ENCODE measurements around the gene BTBD9. TPM values are rescaled to one million over a fixed set of nuclear protein-coding genes. Genes with fewer than 3 reads are reported as not detected.

BTBD9 gene
- total RNA-seq, 1 experiment from 2014 or later = 10.8 TPM

GRCh38 chr6:38531134-38531533, 108.6 kb downstream of the BTBD9 start:
- no peaks in the 10 kb centered on the region for H3K27me3 ChIP-seq (ENCODE audit: insufficient read depth, low read depth)
- no TSS peak for BruUV-seq (replicated peaks)
- H3K9me2 ChIP-seq (ENCODE audit: insufficient read depth) = no peaks in the 10 kb centered on the region
- no peak overlapping the region for H3K27ac ChIP-seq
- intact Hi-C loops (cut with micrococcal nuclease; ENCODE audit: unreplicated experiment) = no loop called here
- no peak overlapping the region for H3K4me2 ChIP-seq
- ChIA-PET CTCF (no interaction called here), POLR2A (ENCODE audit: unreplicated experiment) (no interaction called here)
- no peaks in the 10 kb centered on the region for H3F3A ChIP-seq (ENCODE audit: insufficient read depth, low read depth)
- no peak overlapping the region for H2AFZ ChIP-seq
- H3K36me3 ChIP-seq (ENCODE audit: low read depth) = no peaks in the 10 kb centered on the region
- H3K4me1 ChIP-seq (replicated peaks; ENCODE audit: insufficient read depth) = no peaks in the 10 kb centered on the region
- no peaks in the 10 kb centered on the region for H3K79me2 ChIP-seq (ENCODE audit: low read depth)
- H4K20me1 ChIP-seq (ENCODE audit: insufficient read depth) = no peaks in the 10 kb centered on the region
- no peak overlapping the region for H3K4me3 ChIP-seq
- DNase-seq = no peak
- H3K9me3 ChIP-seq (ENCODE audit: insufficient read depth, low read depth) = no peaks in the 10 kb centered on the region
- no peak for TF ChIP-seq EZH2 (IDR thresholded peaks at IDR 0.05; ENCODE audit: low read depth)
- no peak for TF ChIP-seq CTCF (conservative IDR thresholded peaks at IDR 0.05)

GRCh38 chr6:38528196-38528965, 111.3 kb downstream of the BTBD9 start:
- H3K79me2 ChIP-seq (ENCODE audit: low read depth) = no peaks in the 10 kb centered on the region
- BruUV-seq (replicated peaks) = no TSS peak
- POLR2A ChIA-PET (ENCODE audit: unreplicated experiment) = no interaction called here
- no peak for DNase-seq
- H3K4me3 ChIP-seq = no peak overlapping the region
- intact Hi-C loops (cut with micrococcal nuclease; ENCODE audit: unreplicated experiment) = no loop called here
- no peak overlapping the region for H2AFZ ChIP-seq
- no peaks in the 10 kb centered on the region for H3F3A ChIP-seq (ENCODE audit: insufficient read depth, low read depth)
- H4K20me1 ChIP-seq (ENCODE audit: insufficient read depth) = no peaks in the 10 kb centered on the region
- no peaks in the 10 kb centered on the region for H3K9me2 ChIP-seq (ENCODE audit: insufficient read depth)
- no peaks in the 10 kb centered on the region for H3K4me1 ChIP-seq (replicated peaks; ENCODE audit: insufficient read depth)
- TF ChIP-seq EZH2 (IDR thresholded peaks at IDR 0.05; ENCODE audit: low read depth) (no peak), CTCF (conservative IDR thresholded peaks at IDR 0.05) (no peak)
- CTCF ChIA-PET = no interaction called here
- H3K4me2 ChIP-seq = no peak overlapping the region
- no peaks in the 10 kb centered on the region for H3K9me3 ChIP-seq (ENCODE audit: insufficient read depth, low read depth)
- H3K36me3 ChIP-seq (ENCODE audit: low read depth) = no peaks in the 10 kb centered on the region
- H3K27ac ChIP-seq = no peak overlapping the region
- no peaks in the 10 kb centered on the region for H3K27me3 ChIP-seq (ENCODE audit: insufficient read depth, low read depth)

- Histone ChIP-seq H3K27me3 (ENCODE audit: insufficient read depth, low read depth) (no peaks in the 10 kb centered on the region), H3K9me2 (ENCODE audit: insufficient read depth) (no peaks in the 10 kb centered on the region), H3K4me3 (no peak overlapping the region), H3K9me3 (ENCODE audit: insufficient read depth, low read depth) (no peaks in the 10 kb centered on the region), H3K36me3 (ENCODE audit: low read depth) (no peaks in the 10 kb centered on the region), H3K79me2 (ENCODE audit: low read depth) (no peaks in the 10 kb centered on the region), H3K4me2 (no peak overlapping the region), H4K20me1 (ENCODE audit: insufficient read depth) (no peaks in the 10 kb centered on the region), H3K4me1 (replicated peaks; ENCODE audit: insufficient read depth) (no peaks in the 10 kb centered on the region), H3F3A (ENCODE audit: insufficient read depth, low read depth) (no peaks in the 10 kb centered on the region), H3K27ac (no peak overlapping the region), H2AFZ (no peak overlapping the region)
- no peak for DNase-seq
- ChIA-PET CTCF (no interaction called here), POLR2A (ENCODE audit: unreplicated experiment) (no interaction called here)
- no peak for TF ChIP-seq CTCF (conservative IDR thresholded peaks at IDR 0.05)
- no peak for TF ChIP-seq EZH2 (IDR thresholded peaks at IDR 0.05; ENCODE audit: low read depth)
- intact Hi-C loops (cut with micrococcal nuclease; ENCODE audit: unreplicated experiment) = no loop called here
- no TSS peak for BruUV-seq (replicated peaks)
These were observed 112.4 kb downstream of the BTBD9 start for GRCh38 chr6:38527371-38527770.

Data from PC-9 (cell line).